Spleen (tissue), 3 donors: ENCODE results near the gene RAB3IL1.

ENCODE experiments used
- POLR2A ChIP-seq, 3 donors: fragments of 450-650 bp; IDR thresholded peaks; one replicate each; pipeline ENCODE4 v1.5.1; 2017; ENCODE audit warnings: antibody characterized with exemption in 3 of 3, mild to moderate bottlenecking in 1 of 3
- POLR2AphosphoS5 ChIP-seq, 3 donors: sonication (generic); formaldehyde crosslinking; IDR thresholded peaks; one replicate each; pipeline ENCODE4 v1.5.1; 2017; ENCODE audit warnings: antibody characterized with exemption in 3 of 3

DNA sequence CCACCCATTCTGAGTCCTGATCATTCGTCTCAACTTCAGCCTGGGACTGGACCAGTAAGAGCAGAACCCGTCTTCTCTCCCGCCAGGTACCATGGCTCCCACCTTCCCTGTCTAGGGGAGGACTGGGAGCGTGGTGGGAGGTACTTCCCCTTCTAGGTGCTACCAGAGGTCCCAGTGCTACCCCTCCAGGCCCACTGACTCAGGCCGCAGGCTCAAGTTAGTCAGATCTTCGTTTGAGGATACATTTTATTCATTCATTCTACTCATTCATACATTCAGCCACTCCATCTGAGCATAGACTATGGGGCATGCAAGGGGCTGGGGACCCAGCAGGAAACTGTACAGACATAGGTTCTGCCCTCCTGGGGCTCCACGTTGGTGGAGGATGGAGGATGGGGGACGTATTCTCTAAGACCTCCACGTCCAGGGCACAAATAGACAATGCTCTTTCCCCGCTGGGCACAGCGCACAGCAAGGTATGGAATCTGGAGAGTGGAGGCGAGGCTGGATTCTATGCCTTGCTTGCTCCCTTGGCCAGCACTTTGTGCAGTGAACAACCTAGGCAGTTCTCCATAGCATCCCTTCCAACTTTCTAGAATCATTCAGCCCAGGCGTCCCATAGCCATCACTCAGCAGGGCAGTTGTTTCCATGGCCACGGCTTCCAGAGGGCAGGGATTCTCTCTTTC, 1.0 kb upstream of the RAB3IL1 start:
- TF ChIP-seq POLR2A (IDR thresholded peaks at IDR 0.05) (no peak), POLR2AphosphoS5 (IDR thresholded peaks at IDR 0.05) (no peak)
